ENCODE results near the gene PRKN.

The PRKN gene

DNA sequence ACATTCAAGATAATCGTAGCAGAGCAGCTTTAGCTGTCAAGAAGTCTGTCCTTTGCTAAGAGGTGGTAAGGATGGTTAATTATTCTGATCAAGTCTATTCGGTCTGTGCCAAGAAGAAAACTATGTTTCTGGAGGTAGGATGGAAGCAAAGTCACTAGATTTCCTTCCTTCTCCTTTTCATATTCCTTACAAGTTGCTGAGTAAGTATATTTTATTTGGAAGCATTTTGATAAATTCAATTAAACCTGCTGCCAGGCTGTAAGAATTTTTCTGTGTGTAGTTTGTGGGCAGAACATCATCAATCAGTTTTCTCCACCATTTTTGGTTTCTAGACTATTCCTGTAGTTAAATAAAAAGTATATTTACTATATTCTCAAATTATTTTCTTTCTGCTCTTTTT is 311.3 kb downstream of the PRKN start:
- no peak for DNase-seq (ENCODE audit: low read depth)
- H3K4me3 ChIP-seq (ENCODE audit: low read depth, low read length), result no peak overlapping the region
- TF ChIP-seq, protein P1, sequence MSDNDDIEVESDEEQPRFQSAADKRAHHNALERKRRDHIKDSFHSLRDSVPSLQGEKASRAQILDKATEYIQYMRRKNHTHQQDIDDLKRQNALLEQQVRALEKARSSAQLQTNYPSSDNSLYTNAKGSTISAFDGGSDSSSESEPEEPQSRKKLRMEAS (IDR thresholded peaks at IDR 0.05; ENCODE audit: low read depth, low read length), result no peak
- TF ChIP-seq POLR2A (IDR thresholded peaks at IDR 0.05; ENCODE audit: extremely low read depth, insufficient read length), result no peak
- TF ChIP-seq MYC (IDR thresholded peaks at IDR 0.05; ENCODE audit: low read depth, low read length), result no peak
- TF ChIP-seq, protein P2, sequence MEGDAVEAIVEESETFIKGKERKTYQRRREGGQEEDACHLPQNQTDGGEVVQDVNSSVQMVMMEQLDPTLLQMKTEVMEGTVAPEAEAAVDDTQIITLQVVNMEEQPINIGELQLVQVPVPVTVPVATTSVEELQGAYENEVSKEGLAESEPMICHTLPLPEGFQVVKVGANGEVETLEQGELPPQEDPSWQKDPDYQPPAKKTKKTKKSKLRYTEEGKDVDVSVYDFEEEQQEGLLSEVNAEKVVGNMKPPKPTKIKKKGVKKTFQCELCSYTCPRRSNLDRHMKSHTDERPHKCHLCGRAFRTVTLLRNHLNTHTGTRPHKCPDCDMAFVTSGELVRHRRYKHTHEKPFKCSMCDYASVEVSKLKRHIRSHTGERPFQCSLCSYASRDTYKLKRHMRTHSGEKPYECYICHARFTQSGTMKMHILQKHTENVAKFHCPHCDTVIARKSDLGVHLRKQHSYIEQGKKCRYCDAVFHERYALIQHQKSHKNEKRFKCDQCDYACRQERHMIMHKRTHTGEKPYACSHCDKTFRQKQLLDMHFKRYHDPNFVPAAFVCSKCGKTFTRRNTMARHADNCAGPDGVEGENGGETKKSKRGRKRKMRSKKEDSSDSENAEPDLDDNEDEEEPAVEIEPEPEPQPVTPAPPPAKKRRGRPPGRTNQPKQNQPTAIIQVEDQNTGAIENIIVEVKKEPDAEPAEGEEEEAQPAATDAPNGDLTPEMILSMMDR (IDR thresholded peaks at IDR 0.05; ENCODE audit: low read depth, low read length), result no peak

DNA sequence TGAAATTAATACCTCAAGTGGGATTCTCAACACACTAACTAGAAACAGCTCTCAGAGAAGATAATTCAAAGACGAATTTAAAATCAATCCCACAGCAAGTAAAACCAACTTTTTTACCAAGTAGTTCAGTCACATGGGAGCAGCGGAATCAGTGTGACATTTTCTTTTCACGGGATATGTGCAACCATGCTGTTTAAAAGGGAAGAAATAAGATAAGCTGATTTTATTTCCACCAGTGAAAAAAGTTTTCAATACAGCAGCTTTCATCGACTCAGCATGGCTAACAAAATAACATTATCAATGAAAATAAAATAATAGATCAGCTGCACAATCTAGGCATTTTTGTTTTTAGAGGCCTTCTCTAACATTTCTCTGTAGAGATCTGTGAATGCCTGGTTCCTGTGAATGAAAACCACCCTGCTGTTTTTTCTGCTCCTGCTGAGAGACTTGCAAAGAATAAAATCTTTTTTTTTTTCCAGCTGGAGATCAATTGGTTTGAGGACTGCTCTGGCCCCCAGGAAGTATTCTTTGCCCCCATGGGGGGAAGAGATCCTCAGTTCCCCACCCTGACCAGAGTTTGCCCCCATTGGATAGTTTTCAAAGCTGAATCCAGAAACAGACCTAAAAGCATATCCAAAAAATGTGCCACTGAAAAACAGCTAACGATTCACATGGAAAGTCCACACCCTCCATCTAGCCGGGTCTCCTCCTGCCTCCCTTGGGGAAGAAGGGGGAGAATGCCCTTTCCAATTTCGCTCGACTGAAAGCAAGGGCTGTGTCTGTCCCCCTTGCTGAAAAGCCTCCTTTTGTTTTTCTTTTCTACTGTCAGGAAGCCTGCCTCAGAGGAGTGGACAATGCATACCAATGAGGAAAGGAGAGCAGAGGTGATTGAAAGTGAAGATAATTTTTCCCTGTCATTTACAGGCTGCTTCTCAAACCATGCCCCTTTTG is 317.6 kb downstream of the PRKN start:
- DNase-seq (ENCODE audit: low read depth), result no peak
- TF ChIP-seq, protein P1 (IDR thresholded peaks at IDR 0.05; ENCODE audit: low read depth, low read length), result no peak
- TF ChIP-seq POLR2A (IDR thresholded peaks at IDR 0.05; ENCODE audit: extremely low read depth, insufficient read length) (no peak), MYC (IDR thresholded peaks at IDR 0.05; ENCODE audit: low read depth, low read length) (no peak)
- TF ChIP-seq, protein P2 (IDR thresholded peaks at IDR 0.05; ENCODE audit: low read depth, low read length), result no peak
- H3K4me3 ChIP-seq (ENCODE audit: low read depth, low read length), result no peak overlapping the region

DNA sequence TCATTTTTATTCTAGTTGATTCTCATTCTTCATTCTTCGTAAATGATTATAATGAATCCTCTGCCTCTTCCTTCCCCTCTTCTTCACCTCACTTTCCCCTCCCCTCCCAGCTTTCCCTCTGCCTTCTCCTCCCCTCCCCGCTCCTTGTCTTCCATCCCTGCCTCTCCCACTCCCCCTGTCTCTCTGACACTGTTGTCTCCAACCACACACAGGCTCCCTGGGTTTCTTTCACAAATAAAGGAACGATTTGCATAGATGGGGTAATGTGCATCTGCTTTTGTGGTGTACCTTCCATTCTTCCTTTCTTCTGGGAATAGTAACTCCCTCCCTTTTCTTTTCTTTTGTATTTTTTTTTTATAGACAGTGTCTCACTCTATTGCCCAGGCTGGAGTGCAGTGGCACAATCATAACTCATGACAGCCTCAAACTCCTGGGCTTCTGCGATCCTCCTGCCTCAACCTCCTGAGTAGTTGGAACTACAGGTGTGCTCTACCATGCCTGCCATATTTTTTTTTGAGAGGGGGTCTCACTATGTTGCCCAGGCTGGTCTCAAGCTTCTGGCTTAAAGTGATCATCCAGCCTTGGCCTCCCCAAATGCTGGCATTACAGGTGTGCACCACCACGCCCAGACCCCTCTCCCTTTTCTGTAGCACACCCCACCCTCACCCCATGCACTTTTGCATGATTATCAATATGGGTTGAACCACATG is 318.6 kb downstream of the PRKN start:
- no peak for DNase-seq (ENCODE audit: low read depth)
- H3K4me3 ChIP-seq (ENCODE audit: low read depth, low read length), result no peak overlapping the region
- TF ChIP-seq, protein P2 (IDR thresholded peaks at IDR 0.05; ENCODE audit: low read depth, low read length), result no peak
- TF ChIP-seq POLR2A (IDR thresholded peaks at IDR 0.05; ENCODE audit: extremely low read depth, insufficient read length) (no peak), MYC (IDR thresholded peaks at IDR 0.05; ENCODE audit: low read depth, low read length) (no peak)
- TF ChIP-seq, protein P1 (IDR thresholded peaks at IDR 0.05; ENCODE audit: low read depth, low read length), result no peak

- TF ChIP-seq MYC (IDR thresholded peaks at IDR 0.05; ENCODE audit: low read depth, low read length), result no peak
- TF ChIP-seq POLR2A (IDR thresholded peaks at IDR 0.05; ENCODE audit: extremely low read depth, insufficient read length), result no peak
- TF ChIP-seq, protein P1 (IDR thresholded peaks at IDR 0.05; ENCODE audit: low read depth, low read length), result no peak
- TF ChIP-seq, protein P2 (IDR thresholded peaks at IDR 0.05; ENCODE audit: low read depth, low read length), result no peak
- DNase-seq (ENCODE audit: low read depth), result no peak
- no peak overlapping the region for H3K4me3 ChIP-seq (ENCODE audit: low read depth, low read length)
Observed at GRCh38 chr6:162404951-162405350, 322.6 kb downstream of the PRKN start.

GRCh38 chr6:162403031-162403430 is 324.5 kb downstream of the PRKN start:
- no peak for TF ChIP-seq POLR2A (IDR thresholded peaks at IDR 0.05; ENCODE audit: extremely low read depth, insufficient read length)
- TF ChIP-seq, protein P1 (IDR thresholded peaks at IDR 0.05; ENCODE audit: low read depth, low read length), result no peak
- TF ChIP-seq, protein P2 (IDR thresholded peaks at IDR 0.05; ENCODE audit: low read depth, low read length), result no peak
- TF ChIP-seq MYC (IDR thresholded peaks at IDR 0.05; ENCODE audit: low read depth, low read length), result no peak
- no peak overlapping the region for H3K4me3 ChIP-seq (ENCODE audit: low read depth, low read length)
- DNase-seq (ENCODE audit: low read depth), result no peak
